GM12872 (cell line): ENCODE measurements around the gene SPSB1.

Experiments used
- TF ChIP-seq, protein P1 (sequence below): IDR thresholded peaks from 3 replicates; pipeline ENCODE4 v1.5.1; 2011; ENCODE audit warnings: low read depth, mild to moderate bottlenecking, low read length, moderate library complexity; ENCODE audit not compliant: insufficient read depth

SPSB1 gene

DNA sequence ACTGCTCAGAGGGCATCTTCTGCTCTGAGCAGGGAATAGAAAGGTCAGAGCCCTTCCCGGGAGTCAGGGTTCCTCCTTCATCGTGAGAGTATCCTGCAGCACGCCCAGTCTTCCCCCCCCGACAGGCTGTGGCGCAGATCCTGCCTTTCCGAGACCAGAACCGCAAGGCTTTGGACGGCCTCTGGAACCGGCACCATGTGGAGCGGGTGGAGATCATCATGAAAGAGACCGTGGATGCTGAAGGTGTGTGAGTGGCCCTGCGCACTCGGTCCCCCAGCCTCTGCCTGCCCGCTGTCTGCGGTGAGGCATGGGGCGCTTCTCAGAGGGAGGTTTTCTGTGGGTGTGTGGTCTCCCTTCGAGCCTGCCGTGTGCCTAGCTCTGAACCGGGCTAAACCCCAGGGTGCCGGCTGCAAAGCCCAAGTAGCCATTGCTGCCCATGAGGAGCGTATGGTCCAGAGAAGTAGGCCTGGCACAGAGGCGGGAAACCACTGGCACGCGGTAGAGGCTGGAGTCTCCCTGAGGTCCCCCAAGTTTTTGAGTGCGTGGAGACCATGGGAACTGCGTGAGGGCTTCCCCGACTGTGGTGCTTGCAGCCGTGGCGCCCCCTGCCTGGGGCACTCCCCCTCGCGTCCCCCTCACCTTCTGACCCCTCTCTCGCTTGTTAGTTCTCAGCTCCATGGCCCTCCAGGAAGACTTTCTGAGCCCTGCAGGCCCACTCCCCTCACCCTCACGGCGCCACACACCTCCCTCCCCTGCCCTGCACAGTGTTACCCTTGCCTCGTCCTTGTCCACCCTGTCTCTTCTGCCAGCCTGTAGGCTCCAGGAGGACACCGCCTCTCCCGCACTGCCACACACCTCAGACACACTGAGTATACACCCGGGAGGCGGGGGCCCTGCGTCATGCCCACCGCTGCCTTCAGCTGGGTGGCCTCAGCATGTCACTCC lies 45.6 kb upstream of the SPSB1 start:
- TF ChIP-seq, protein P1, sequence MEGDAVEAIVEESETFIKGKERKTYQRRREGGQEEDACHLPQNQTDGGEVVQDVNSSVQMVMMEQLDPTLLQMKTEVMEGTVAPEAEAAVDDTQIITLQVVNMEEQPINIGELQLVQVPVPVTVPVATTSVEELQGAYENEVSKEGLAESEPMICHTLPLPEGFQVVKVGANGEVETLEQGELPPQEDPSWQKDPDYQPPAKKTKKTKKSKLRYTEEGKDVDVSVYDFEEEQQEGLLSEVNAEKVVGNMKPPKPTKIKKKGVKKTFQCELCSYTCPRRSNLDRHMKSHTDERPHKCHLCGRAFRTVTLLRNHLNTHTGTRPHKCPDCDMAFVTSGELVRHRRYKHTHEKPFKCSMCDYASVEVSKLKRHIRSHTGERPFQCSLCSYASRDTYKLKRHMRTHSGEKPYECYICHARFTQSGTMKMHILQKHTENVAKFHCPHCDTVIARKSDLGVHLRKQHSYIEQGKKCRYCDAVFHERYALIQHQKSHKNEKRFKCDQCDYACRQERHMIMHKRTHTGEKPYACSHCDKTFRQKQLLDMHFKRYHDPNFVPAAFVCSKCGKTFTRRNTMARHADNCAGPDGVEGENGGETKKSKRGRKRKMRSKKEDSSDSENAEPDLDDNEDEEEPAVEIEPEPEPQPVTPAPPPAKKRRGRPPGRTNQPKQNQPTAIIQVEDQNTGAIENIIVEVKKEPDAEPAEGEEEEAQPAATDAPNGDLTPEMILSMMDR: no peak

GRCh38 chr1:9247894-9248293 lies 44.8 kb upstream of the SPSB1 start:
- TF ChIP-seq, protein P1: no peak

GRCh38 chr1:9248341-9249262 lies 44.1 kb upstream of the SPSB1 start:
- TF ChIP-seq, protein P1: no peak

DNA sequence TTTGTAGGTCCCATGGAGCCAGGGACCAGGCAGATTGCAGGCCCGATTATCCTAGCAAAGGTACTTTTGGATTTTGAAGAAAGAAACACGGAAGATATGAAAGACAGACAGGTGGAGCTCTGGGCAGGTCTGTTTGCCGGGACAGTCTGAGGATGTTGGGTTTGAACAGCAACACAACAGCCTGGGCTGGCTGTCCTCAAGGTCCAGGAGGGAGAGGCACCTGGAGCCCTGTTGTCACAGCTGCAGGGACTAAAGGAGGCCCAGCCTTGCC lies 43.5 kb upstream of the SPSB1 start:
- TF ChIP-seq, protein P1: no peak

DNA sequence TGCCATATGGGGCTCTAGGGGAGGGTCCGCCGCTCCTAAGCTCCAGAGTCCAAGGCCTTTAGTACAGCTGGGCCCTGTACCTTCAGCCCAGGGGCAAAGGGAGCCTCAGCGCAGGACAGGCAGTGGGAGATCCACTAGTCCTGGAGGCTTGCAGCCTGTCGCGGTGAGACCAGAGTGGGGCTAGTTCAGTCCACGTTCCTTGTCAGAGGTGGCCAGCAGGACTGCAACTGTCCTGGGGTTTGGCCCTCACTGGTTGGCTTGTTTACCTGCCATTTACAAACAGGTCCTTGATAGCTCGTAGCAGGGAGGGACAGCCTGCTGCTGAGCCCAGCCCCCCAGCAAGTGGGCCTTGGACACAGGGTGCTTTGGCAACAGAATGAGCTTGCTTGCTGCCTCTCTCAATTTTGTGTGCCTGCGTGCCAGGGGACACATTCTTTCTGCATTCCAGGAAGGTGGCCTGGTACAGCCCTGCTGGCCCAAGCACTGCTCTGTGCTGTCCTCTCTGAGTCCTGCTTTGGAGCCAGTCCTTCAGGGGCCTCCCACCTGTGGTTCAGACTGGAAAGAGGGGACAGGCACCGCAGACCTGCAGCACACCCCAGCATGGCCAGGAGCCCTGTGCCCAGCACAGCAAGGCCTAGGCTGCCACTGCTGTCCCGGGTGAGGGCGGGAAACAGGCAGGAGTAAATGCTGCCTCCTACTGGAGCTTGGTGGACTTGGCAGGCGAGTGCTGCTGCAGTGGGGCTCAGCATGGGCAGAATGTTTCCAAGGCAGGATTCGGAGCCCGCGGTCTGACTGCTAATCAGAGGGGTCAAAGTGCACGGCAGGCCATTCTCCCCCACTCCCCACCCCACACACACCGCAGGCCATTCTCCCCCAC lies 42.9 kb upstream of the SPSB1 start:
- TF ChIP-seq, protein P1: peak; percentile 74

GRCh38 chr1:9250411-9251381 lies 42.0 kb upstream of the SPSB1 start:
- TF ChIP-seq, protein P1: no peak
